ENCODE measurements around the gene KLRG1.

- TF ChIP-seq, protein P1, sequence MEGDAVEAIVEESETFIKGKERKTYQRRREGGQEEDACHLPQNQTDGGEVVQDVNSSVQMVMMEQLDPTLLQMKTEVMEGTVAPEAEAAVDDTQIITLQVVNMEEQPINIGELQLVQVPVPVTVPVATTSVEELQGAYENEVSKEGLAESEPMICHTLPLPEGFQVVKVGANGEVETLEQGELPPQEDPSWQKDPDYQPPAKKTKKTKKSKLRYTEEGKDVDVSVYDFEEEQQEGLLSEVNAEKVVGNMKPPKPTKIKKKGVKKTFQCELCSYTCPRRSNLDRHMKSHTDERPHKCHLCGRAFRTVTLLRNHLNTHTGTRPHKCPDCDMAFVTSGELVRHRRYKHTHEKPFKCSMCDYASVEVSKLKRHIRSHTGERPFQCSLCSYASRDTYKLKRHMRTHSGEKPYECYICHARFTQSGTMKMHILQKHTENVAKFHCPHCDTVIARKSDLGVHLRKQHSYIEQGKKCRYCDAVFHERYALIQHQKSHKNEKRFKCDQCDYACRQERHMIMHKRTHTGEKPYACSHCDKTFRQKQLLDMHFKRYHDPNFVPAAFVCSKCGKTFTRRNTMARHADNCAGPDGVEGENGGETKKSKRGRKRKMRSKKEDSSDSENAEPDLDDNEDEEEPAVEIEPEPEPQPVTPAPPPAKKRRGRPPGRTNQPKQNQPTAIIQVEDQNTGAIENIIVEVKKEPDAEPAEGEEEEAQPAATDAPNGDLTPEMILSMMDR (IDR thresholded peaks at IDR 0.05) = no peak
- TF ChIP-seq POLR2AphosphoS5 (IDR thresholded peaks at IDR 0.05) (no peak), POLR2A (IDR thresholded peaks at IDR 0.05) (no peak)
These were observed 63.3 kb downstream of the KLRG1 start for GRCh38 chr12:9052610-9053009.
